ENCODE measurements around the gene SMARCD3. TPM values are rescaled to one million over a fixed set of nuclear protein-coding genes. Genes with fewer than 3 reads are reported as not detected.
A peak's percentile ranks its signal among the peaks of the same experiment; 100 is the strongest.

SMARCD3 gene
- total RNA-seq, 2 donors from 2014 or later: 2.4 to 10.0 TPM

- peak overlapping the region; percentile 99 to 100 for H3K27ac Mint-ChIP-seq
- peaks cover 12 to 17% of the 10 kb centered on the region in 2 donors for H3K36me3 Mint-ChIP-seq
- no peaks in the 10 kb centered on the region for H3K9me3 Mint-ChIP-seq
- peak; percentile 82 to 85 for ATAC-seq
- DNase-seq (ENCODE audit: low spot score in 2 of 2): peak; percentile 68 to 81
Observed at GRCh38 chr7:151232917-151233701, 15.4 kb downstream of the SMARCD3 start.

DNA sequence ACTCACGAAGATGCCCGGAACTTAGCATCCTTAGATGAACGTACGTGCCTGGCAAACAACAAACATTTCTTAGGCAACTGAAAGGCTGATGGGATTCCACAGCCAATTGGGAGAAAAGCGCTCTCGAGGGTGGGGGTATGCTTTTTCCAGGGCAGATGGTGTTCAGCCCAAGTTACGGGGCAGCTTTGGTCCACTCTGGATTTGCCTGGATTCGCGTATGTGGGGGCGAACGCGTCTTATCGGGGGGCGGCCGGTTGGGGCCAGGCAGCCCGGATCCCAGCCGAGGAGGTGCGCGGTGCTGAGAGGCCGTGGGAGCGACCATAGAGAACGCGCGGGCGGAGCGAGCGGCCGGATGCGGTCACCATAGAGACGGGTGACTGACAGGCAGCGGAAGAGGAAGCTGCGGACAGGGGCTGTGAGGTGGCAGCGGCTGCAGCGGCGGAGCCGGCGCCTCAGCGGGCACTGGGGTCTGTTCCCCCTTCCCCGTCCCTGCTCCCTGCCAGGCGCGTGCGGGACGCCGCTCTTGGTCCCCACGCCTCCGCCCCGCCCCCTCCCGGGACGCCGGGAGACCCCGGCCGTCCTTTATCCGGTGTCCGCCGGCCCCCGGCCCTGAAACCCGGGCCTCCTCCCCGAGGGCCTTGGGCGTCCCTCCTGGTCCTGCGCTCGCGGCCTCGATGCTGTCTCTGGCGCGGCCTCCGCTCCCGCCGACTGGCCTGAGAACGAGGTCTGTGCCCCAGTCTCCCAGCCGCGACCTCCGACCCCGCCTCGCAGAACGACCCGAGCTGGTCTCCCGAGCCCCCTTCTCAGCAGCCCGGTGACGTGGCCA lies 16.2 kb downstream of the SMARCD3 start, which contains the start of gene CHPF2:
CHPF2 (plus strand) TSS at position 393 of the 826 bp plus-strand sequence. CDS start 1,529 bp downstream, outside the sequence.
- peak; percentile 89 to 92 for DNase-seq (ENCODE audit: low spot score in 2 of 2)
- peak; percentile 94 to 95 for ATAC-seq
- peak within 1 kb of the TSS; percentile 99 to 100 for H3K27ac Mint-ChIP-seq
- H3K9me3 Mint-ChIP-seq: no peaks in the 10 kb centered on the region
- peaks cover 13 to 17% of the 10 kb centered on the region in 2 donors for H3K36me3 Mint-ChIP-seq

GRCh38 chr7:151231080-151231479 lies 17.4 kb downstream of the SMARCD3 start:
- no peak overlapping the region for H3K27ac Mint-ChIP-seq
- H3K36me3 Mint-ChIP-seq: peaks cover 25 to 29% of the 10 kb centered on the region in 2 donors

DNA sequence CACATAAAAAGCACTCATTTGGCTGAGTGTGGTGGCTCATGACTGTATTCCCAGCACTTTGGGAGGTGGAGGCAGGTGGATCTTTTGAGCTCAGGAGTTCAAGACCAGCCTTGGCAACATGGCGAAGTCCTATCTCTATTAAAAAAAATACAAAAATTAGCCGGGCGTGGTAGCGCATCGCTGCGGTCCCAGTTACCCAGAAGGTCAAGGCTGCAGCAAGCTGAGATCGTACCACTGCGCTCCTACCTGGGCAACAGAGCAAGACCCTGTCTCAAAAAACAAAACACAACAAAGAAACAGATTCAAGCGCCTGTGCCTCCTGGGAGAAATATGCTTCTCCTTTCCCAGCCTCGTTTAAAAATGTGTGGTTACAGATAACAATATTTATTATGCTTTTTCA lies 19.2 kb downstream of the SMARCD3 start:
- Mint-ChIP-seq H3K9me3 (no peaks in the 10 kb centered on the region), H3K36me3 (peaks cover 33 to 38% of the 10 kb centered on the region in 2 donors), H3K27ac (no peak overlapping the region)
- DNase-seq (ENCODE audit: low spot score in 2 of 2) (no peak), ATAC-seq (no peak)

More at GRCh38 chr7:151231080-151231479, 17.4 kb downstream of the SMARCD3 start:
- ATAC-seq: no peak
- no peak for DNase-seq (ENCODE audit: low spot score in 2 of 2)
- no peaks in the 10 kb centered on the region for H3K9me3 Mint-ChIP-seq

DNA sequence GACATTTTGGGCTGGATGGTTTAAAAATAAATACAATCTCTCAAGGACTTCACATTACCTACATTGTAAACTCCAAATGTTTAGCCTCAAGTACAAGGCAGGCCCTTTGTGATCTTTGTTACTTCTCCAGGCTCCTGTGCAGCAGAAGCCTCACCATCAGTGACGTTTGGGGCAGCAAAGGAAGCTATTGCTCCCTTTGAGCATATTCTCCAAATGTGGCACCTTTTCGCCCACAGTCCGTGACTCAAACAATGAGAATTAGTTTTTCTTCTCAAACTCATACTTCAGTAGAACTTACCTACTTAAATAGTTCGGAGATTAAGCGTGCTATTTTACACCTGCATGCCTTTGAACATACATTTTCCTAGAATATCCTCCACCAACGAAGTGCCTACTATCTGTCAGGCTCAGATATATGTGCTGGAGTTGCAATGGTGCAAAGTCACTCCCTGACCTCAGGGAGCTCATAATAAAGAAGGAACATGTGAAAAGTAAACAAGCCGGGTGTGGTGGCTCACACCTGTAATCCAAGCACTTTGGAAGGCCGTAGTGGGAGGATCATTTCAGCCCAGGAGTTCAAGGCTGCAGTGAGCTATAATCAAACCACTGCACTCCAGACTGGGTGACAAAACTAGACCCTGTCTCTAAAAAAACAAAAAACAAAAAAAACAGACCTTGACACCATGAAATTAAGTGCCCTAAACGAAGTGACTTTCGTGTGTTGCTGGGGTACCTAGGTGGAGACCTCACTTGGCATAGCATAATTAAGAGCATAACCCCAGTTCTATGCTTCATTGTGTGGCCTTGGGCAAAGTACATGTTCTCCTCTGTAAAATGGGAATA lies 20.2 kb downstream of the SMARCD3 start:
- H3K36me3 Mint-ChIP-seq: peaks cover 29 to 40% of the 10 kb centered on the region in 2 donors
- ATAC-seq (no peak), DNase-seq (ENCODE audit: low spot score in 2 of 2) (no peak)
- peak overlapping the region; percentile 77 to 90 for H3K27ac Mint-ChIP-seq
- no peaks in the 10 kb centered on the region for H3K9me3 Mint-ChIP-seq

DNA sequence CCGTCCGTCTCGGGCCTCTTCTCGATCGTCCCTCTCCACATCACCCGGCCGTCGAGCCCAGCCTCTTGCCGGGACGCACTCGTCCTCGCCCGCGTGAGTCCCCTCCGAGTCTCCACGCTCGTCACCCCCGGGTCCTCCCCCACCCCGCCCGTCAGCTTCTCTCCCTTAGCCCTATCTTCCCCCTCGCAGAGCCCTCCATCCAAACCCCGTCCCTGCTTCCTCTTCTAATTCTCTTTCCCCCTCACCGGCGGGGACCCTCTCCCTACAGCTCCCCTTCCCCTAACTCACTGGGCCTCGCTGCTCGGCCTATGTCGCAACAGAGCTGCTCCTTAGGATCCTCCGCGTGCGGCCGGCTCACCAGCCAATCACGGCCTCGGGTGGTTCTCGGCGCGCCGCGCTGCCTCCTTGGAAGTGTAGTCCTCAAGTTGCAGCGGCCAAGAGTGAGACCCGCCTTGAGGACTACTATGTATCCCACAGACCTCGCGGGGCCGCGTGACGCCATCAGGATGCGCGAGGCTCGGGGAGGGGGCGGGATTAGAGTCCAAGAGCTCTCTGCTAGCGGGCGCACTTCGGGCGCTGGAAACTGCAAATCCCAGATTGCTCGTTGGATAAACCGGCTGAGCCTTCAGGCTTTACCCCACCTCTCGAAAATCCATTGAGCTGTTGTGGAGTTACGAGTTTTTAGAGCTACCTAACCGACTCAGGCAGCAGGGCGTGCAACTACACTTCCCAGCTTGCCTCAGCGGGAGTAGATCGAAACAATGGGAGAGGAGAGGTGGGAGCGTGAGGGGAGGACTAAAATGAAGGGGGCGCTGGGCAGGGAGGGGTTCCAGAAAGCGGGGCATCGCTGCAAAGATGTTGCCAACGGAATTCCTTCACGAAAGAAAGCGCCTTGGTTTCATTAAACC lies 21.4 kb downstream of the SMARCD3 start, which contains the start of gene ABCF2:
ABCF2 (minus strand) TSS at position 331 of the 908 bp plus-strand sequence. CDS start 747 bp downstream, outside the sequence.
- peaks cover 21 to 39% of the 10 kb centered on the region in 2 donors for H3K36me3 Mint-ChIP-seq
- ATAC-seq (peak; percentile 99 to 100), DNase-seq (ENCODE audit: low spot score in 2 of 2) (peak; percentile 91 to 92)
- H3K27ac Mint-ChIP-seq: peak within 1 kb of the TSS; percentile 90 to 99
- H3K9me3 Mint-ChIP-seq: no peaks in the 10 kb centered on the region

DNA sequence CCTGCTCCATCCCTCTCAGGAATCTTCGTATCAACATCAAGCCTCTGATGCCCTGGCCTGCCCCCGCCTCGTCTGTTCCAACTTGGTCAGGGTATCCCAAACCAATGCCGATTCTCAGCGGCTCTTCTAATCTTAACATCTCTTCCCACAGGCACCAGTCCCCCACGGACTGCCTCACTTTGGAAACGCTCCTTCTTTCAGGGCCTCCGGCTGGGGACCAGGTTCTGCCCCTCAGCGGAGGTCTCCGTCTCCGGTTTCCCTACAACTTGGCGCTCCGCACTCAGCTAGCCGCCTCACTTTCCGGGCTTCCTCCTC lies 22.0 kb downstream of the SMARCD3 start:
- H3K36me3 Mint-ChIP-seq: peaks cover 19 to 39% of the 10 kb centered on the region in 2 donors
- no peaks in the 10 kb centered on the region for H3K9me3 Mint-ChIP-seq
- peak overlapping the region; percentile 90 to 99 for H3K27ac Mint-ChIP-seq
- DNase-seq (ENCODE audit: low spot score in 2 of 2) (no peak), ATAC-seq (peak in 1 of 2 donors; percentile 1)

DNA sequence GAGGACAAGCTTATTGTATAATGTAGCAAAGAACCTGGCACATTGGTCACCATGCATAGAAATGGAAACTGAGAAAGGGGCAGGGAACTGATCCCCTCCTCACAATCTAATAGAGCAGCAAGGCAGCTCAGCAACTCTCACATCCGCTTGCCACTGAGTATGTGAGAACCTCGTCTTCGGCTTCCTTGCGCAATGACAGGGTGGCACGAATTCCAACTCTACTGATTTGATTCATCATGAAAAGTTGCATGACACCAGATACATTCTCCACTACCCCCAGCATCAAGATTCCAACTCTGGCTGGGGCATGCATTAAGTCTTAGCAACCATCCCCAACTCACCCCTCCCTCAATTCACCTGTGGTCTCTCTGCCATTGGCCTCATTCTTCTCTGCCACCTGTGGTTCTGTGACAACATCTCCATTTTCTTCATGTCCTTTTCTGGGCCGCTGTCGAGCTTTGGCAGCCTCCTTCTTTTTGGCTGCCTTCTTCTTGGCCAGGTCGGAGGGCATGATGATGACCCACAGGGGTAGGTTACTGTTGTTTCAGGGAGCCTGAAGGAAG lies 22.5 kb downstream of the SMARCD3 start:
- Mint-ChIP-seq H3K9me3 (no peaks in the 10 kb centered on the region), H3K27ac (peak overlapping the region; percentile 90 to 99), H3K36me3 (peaks cover 19 to 39% of the 10 kb centered on the region in 2 donors)
- no peak for ATAC-seq
- no peak for DNase-seq (ENCODE audit: low spot score in 2 of 2)

GRCh38 chr7:151223728-151224127 lies 24.8 kb downstream of the SMARCD3 start:
- no peaks in the 10 kb centered on the region for H3K9me3 Mint-ChIP-seq
- ATAC-seq (no peak), DNase-seq (ENCODE audit: low spot score in 2 of 2) (no peak)
- no peak overlapping the region for H3K27ac Mint-ChIP-seq
- peaks cover 24 to 45% of the 10 kb centered on the region in 2 donors for H3K36me3 Mint-ChIP-seq

- peaks cover 12 to 28% of the 10 kb centered on the region in 2 donors for H3K36me3 Mint-ChIP-seq
- H3K9me3 Mint-ChIP-seq: no peaks in the 10 kb centered on the region
- ATAC-seq (no peak), DNase-seq (ENCODE audit: low spot score in 2 of 2) (no peak)
- peak overlapping the region in 1 of 2 donors; percentile 48 for H3K27ac Mint-ChIP-seq
Observed at GRCh38 chr7:151218170-151218569, 30.3 kb downstream of the SMARCD3 start.

DNA sequence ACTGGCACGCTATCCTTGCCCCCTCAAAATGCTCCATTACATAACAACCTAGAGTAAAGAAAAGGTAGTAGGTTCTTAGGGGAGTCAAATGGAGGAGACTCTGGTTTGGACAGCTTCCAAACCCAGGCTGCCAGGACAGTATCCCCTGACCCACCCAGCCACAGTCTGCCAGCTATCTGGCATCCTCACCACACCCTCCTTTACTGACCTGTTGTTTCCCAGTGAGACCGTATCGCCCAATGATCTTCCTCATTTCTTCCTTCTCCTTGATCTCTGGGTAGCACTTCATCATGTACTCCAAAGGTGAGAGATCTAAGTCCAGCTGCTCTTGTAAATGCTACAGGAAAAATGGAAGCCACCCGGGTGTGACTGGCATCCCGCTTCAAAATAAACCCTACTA lies 33.1 kb downstream of the SMARCD3 start:
- ATAC-seq (no peak), DNase-seq (ENCODE audit: low spot score in 2 of 2) (no peak)
- H3K36me3 Mint-ChIP-seq: peaks cover 12 to 24% of the 10 kb centered on the region in 2 donors
- H3K27ac Mint-ChIP-seq: no peak overlapping the region
- H3K9me3 Mint-ChIP-seq: no peaks in the 10 kb centered on the region

DNA sequence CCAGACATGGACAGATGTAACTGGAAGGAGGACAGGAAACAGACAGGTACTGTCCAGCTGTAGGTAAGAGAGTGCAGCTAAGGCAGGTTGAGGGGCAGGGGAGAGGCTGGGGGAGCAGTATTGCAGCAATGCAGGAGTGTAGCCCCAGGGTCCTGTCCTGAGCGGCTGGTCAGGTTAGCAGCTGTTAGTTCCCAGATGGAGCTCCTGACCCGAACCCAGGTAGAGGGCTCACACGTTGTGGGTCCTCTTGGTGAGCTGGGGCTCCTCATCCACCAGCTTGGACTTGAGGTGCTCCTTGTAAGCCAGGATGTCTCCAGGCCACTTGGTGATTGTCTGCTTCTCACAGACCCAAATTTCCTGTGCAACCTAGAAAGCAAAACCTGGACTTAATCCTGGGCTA lies 34.7 kb downstream of the SMARCD3 start:
- DNase-seq (ENCODE audit: low spot score in 2 of 2) (no peak), ATAC-seq (no peak)
- no peaks in the 10 kb centered on the region for H3K9me3 Mint-ChIP-seq
- H3K36me3 Mint-ChIP-seq: peaks cover 7 to 20% of the 10 kb centered on the region in 2 donors
- H3K27ac Mint-ChIP-seq: peak overlapping the region in 1 of 2 donors; percentile 11

GRCh38 chr7:151212626-151213025 lies 35.9 kb downstream of the SMARCD3 start:
- no peak for DNase-seq (ENCODE audit: low spot score in 2 of 2)
- ATAC-seq: no peak
- Mint-ChIP-seq H3K36me3 (peaks cover 5 to 10% of the 10 kb centered on the region in 2 donors), H3K27ac (no peak overlapping the region), H3K9me3 (no peaks in the 10 kb centered on the region)

DNA sequence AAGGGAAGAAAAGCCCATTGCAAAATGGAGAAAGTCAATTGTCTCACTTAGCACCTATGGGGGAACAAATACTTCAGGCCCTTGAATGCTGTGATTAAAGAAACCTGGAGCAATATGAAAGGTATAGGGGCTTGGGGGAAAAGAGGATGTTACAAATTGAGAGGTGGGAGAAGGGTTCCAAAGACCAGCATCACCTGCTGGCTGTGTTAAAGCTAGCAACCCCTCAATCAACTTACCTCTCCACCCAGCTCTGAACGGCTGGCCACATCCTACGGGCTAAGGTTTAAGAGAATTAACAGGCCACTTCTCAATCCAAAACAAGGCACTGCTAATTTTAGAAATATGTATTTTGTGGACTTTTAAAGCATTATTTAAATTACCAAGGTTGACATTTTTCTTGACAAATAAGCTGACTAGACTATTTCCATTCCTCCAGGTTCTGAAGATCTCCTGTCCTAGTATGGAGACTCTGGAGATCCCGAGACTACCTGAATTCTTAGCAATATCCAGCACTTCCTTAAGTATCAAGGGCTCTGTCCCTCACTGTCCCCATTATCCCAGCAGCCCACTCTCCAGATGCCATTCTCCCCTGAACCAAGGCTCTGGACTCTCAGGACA lies 37.2 kb downstream of the SMARCD3 start:
- DNase-seq (ENCODE audit: low spot score in 2 of 2): no peak
- ATAC-seq: no peak
- H3K27ac Mint-ChIP-seq: peak overlapping the region in 1 of 2 donors; percentile 58
- H3K9me3 Mint-ChIP-seq: no peaks in the 10 kb centered on the region
- peaks cover 5 to 10% of the 10 kb centered on the region in 2 donors for H3K36me3 Mint-ChIP-seq
